ENCODE data around the gene ASAP2.

ASAP2 gene

DNA sequence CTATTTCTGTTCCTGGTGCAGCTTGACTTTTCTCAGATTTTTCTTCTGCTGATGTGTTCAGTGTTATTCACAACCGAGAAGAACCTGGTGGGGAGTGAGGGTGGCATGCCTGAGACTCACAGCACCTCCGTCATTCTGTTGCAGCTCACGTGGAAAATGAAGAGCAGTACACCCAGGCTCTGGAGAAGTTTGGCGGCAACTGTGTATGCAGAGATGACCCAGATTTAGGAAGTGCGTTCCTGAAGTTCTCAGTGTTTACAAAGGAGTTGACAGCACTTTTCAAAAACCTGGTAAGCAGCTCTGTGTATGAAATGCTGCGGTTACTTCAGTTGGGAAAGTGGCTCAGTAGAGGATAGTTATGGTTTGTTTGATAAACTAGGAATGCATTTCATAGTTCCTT, 90.5 kb downstream of the ASAP2 start:
- DNase-seq (ENCODE audit: low read depth in 2 of 2): no peak

DNA sequence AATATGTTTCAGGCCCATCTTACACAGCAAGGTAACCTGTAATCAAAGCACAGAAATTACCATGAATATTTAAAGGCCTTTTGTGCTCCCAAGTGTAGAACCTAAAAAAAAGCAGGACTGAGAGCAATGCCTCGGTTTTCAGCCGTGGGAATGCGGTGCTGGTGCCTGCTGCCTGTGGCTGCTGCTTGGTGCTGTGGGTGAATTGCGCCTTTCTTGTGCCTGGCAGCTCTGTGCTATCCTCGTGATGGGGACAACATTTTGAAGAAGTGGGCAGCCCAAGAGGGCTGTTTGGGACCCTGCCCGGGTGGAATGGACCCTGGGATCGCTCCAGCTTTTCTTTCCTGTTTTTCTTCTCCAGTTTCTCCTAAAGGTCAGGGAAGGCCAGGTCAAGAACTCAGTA, 91.2 kb downstream of the ASAP2 start:
- no peak for DNase-seq (ENCODE audit: low read depth in 2 of 2)

DNA sequence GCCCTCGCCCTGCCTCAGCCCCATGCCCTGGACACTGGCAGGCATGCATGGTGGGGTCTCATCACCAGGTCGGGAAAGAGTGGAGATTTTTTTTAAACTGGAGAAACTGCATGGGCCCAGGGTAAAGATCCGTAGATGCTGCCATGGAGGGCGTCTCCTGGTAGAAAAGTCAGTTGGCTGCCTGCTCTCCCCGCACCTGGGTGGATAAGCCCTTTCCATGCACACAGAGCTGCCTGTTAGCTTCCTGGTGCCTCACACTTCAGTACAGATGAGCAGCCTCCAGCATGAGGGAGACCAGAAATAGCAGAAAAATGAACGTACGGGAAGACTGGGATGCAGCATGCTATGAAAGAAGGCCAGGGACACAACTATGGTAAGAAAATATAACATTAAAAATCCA, 92.0 kb downstream of the ASAP2 start:
- no peak for DNase-seq (ENCODE audit: low read depth in 2 of 2)

DNA sequence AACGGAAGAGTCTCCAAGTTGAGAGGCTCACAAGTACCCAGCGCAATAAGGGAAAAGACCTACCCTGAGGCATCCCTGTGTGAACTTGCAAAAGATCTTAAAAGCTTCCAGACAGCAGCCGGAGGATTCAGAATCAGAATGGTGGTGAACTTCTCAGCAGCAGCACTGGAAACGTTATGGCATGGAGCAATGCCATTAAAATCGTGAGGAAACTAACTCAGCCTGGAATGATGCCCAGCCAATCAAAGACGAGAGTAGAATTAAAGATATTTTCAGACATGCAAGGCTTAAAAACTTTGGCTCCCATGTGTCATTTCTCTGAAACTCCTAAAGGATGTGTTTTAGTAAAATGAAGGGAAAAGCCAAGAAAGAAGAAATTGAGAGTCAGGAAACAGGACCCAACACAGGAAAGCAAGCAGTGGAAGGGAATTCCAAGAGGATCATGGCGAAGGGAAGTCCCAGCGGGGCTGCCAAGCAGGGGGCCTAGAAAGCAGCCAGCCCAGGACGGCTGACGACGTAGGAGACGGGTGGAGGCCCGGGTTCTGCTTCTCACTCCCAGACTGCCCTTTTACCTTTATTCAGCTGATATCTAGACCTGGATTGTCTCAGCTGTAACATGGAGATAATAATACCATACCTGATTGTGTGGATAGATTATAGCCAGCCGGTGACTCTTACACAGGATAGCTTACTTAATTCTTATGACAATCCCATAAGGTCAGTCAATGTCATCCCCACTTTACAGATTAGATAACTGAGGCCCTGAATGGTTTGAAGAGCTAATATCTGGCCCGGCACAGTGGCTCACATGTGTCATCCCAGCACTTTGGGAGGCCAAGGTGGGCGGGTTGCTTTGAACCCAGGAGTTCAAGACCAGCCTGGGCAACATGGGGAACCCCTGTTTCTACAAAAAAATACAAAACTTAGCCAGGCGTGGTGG, 92.8 kb downstream of the ASAP2 start:
- no peak for DNase-seq (ENCODE audit: low read depth in 2 of 2)

DNA sequence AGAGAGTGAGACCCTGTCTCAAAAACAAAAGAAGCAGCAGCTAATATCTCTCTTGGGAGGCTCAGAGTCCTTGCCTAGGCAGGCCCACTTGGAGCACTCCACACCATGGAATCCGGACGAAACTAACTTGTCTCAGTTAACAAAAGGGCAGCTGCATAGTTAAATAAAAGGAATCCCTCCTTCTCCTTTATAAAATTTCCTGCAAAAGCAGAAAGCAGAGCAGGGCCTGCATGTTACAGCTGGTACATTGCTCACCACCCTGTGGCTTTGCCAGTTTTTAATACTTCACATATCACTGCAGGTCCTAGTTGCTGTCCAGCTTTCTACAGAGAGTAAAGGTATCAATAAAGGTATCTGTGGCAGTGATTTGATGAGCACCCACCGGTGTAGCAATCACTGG, 93.6 kb downstream of the ASAP2 start:
- no peak for DNase-seq (ENCODE audit: low read depth in 2 of 2)

DNA sequence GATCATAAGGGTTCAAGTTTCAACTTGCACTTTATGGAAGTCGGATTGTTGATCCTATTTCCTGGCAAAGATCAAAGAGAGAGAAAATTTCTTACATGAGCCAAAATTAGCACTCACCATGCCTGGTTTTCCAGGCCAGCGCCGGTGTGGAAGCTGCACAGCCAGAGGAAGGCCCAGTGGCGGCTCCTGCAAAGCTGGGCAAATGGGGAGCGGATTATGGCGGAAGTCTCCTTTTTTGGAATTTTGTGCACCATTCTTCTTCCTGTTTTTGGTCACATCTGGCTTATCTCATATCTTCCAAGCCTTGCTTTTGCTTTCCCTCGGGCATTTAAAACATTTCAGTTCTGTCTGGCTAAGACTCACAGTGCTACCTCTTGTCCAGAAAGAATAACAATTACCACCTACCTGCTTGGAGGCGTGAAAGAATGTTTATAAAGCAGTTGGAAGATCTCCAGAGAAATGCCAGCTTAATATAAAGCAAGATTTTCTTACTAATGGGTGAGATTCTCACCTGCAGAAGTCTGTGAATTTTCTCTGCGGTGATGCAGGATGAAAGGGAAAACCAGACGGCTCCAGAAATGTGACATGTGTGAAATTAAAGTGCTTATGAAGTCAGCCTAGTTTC, 94.3 kb downstream of the ASAP2 start:
- DNase-seq (ENCODE audit: low read depth in 2 of 2): no peak

DNA sequence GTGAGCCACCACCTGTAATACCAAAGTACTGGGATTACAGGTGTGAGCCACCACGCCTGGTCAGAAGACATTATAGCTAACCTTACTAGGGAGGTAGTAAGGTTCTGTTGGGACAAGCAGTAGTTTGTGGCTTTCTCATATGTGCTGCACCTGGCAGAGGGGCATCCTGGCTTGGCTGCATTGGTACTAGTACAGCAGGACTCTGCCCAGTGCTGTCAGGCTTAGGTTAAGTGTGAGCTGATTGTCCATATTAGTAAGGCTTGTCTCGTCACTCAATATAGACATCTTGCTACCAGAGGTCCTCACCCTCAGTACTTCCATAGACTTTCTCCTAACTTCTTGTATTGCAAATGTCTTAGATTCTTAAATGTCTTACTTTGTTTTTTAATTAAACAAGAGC, 96.1 kb downstream of the ASAP2 start:
- no peak for DNase-seq (ENCODE audit: low read depth in 2 of 2)

DNA sequence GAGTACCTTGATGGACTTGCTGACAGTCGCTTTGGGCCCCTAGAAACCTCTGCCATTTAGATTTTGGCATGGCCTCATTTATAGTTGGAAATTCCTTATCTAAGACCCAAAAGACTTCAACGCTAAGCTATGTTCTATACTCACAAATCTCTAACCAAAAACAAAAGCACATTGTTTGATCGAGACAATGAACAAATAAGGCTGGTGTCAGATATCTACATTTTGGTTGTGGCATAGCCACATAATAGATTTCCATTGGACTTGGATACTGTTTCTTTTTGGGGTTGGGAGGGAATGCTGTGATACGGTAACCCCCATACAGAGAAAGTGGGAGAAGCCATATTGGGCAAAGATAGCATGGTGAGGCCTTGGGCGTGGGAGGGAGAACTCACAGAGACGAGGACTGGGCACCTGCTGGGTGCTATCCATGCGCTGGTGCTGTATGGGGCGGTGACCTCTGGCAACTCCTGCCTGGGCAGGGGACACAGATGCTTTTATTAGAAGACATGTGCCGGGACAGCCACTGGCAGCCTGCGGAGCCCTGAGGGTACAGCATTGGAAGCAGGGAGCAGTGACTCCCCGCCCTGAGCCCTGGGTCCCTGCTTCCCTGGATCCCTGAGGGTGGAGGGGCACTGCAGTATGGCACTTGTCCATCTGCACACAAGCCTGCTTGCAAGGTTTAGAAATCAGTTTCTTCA, 97.1 kb downstream of the ASAP2 start:
- DNase-seq (ENCODE audit: low read depth in 2 of 2): no peak

DNA sequence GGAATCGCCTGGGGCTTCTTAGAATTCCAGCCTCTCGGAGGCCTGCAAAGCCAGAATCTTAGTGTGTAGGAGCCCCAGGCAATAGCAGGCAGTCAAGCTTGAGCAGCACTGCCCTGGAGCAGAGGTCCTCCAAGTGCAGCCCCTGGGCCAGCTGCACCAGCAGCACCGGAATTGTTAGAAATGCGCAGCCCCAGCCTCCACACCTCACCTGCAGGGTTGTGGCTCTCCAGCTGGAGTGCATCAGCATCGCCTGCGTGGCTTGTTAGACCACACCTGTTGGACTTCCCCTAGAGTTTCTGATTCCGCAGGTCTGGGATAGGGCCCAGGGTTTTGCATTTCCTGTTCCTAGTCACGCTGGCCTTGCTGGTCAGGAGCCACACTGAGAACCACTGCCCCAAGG, 100.3 kb downstream of the ASAP2 start:
- no peak for DNase-seq (ENCODE audit: low read depth in 2 of 2)

DNA sequence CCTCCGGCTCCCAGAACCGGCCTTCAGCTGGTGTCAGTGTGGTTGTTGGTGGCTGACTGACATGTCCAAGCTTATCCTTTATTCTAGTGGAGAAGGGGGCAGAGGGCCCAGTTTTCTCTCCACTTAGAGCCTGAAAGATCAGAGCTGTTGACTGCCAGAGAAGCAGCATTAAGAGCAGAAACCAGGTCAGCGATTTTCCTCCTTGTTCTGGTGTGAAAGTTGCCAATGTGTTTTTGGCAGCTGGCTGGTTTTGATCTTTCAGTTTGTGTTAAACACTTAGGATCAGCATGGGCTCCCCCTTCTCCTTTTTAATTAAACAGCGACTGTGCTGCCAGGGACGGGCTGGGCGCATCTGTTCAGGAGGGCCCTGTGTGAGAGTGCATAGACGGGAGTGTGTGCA, 100.9 kb downstream of the ASAP2 start:
- no peak for DNase-seq (ENCODE audit: low read depth in 2 of 2)

DNA sequence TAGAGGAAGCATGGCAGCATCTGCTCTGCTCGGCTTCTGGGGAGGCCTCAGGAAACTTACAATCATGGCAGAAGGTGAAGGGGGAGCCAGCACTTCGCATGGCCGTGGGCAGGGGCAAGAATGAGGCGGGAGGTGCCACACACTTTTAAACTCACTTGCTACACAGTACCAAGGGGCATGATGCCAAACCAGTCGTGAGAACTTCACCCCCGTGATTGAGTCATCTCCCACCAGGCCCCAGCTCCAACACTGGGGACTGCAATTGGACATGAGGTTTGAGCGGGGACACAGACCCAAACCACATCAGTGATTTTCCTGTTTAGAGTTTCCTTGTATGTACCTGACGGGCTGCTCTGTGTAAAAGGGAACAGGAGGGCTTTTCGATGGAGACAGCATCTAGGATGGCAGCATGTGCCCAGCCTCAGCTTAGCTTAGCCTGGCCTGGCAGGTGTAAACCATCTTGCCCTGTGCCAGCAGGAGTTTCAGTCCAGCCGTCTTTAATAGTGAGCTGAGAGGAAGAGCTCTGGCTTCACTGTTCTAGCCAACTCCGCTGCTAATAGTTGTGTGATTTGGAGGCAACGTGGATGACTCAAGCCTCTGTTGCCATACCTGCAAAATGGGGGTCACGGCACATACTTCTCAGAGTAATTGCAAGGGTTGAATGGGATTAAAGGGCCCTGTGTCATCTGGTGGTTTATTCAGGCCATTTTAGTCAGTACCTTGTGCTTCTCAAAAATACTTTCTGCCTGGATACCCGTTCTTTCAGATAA, 101.8 kb downstream of the ASAP2 start:
- no peak for DNase-seq (ENCODE audit: low read depth in 2 of 2)

DNA sequence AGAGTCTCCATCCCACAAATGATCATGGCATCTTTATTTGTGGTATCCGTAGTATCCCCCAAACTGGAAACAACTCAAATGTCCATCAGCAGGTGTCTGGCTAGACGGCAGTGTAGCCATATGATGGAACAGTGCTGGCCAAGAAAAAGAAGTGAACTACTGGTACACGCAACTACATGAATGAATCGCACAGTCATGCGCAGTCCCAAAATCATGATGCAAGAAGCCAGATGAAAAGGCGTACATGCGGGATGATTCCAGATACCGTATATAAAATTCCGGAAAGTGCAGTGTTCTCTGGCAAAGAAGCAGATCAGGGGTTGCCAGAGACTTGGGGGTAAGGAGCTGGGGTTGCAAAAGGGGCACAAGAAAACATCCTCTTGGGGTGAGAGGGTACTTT, 102.5 kb downstream of the ASAP2 start:
- DNase-seq (ENCODE audit: low read depth in 2 of 2): no peak

DNA sequence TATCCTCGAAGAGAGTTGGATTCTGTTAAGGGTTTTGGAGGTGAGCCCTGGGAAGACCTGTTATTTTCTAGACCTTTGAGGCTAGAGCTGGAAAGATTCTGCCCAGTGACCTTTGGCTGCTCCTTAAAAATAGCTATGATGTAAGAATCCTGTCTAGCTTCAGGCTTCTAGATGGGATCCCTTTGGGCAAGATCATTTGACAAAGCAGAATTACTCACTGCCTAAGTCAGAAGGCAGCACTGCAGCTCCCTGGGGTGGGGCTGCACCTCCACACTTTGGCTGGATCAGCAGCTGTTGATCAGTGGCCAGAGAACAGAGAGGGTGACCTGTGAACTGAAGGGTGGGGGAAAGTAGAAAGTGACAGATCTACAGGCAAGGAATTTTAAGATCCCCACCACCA, 103.8 kb downstream of the ASAP2 start:
- DNase-seq (ENCODE audit: low read depth in 2 of 2): no peak

DNA sequence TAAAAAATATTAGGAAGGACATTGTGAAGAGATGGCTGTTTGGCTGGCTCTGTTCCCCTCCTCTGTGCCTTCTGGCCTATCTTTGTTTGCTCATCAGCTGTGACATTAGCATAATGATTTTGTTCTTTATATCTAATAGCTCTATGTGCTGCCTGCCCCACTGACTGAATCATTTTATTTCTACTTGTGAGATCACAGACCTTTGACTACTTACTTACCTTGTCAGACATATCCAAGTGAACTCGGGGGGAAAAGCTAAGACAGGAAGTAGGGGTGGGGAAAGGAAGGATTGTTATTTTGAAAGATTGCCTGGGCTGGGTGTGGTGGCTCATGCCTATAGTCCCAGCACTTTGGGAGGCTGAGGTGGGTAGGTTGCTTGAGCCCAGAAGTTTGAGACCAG, 104.2 kb downstream of the ASAP2 start:
- no peak for DNase-seq (ENCODE audit: low read depth in 2 of 2)

DNA sequence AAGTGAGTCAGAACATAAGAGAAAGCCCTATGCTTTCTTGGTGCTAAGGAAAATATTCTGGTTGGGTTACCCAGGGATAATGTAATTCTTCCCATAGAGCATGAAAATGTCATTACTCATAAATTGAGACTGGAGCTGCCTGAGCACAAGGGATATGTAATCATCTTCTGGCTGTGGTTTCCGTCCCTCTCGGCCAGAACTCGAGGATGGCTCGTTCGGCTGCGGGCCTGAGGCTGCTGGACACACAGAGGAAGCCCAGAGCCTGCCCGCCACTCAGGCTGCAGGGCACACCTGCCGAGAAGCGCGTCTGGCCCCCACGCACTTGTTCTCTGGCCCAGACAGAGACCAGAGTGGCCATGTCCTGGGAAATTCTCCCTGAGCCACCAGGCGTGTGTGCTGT, 104.9 kb downstream of the ASAP2 start:
- DNase-seq (ENCODE audit: low read depth in 2 of 2): no peak

DNA sequence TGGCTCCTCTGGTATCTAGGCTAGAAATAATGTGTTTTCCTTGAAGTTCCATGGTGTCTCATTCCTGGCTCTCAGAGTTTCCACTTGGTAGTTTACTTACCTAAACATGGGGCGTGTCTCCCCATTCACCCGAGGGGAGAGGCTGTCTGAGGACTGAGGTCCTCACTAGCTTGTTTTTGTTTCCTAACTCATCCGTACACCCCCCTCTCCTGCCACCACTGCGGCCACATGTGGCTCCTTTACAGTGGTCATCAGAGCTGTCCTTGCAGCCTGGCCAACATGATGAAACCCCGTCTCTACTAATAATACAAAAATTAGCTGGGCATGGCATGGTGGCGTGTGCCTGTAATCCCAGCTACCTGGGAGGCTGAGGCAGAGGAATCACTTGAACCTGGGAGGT, 106.0 kb downstream of the ASAP2 start:
- DNase-seq (ENCODE audit: low read depth in 2 of 2): no peak

DNA sequence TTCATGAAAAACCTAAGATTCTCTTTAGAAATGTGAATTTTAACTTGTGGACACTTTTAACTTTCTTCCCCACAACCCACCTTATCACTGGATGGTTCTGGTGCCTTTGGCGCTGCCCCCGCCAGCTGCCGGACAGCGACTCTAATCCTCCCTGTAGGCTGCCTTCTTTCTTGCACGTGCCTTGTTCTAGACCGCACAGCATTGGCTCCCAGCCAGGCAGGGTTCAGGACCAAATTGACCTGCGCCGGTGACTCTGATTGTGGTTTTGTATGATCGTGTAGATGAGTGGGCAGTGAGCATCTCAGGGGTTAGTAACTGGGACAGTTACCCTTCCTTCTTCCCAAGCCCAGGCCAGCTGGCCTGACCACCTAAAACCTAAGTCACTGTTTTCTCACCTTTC, 106.8 kb downstream of the ASAP2 start:
- DNase-seq (ENCODE audit: low read depth in 2 of 2): no peak

DNA sequence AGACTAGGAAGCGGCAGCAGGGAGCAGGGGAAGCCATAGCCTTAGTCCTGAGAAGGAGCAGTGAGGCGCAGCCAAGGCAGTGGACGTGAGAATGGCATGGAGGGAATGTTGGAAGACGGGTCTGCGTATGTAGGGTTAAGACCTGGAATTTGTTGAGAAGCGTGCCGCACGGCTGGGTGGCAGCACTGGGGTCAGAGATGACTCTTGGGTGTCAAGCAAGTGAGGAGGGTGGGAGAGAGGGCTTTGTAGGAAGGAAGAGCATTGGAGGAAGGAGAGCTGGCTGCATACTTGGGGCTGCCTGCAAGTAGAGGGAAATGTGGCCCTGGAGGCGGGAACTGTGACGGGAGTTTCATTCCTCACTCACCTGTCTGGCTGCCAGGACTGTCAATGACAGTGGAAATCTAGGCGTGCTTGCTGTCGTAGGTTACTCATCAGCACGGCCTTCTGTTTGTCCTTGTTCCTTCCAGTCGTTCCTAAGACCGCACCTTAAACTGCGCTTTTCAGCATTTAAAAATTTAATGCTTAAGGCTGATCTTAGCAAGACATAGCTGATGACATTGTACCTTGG, 108.8 kb downstream of the ASAP2 start:
- DNase-seq (ENCODE audit: low read depth in 2 of 2): no peak

DNA sequence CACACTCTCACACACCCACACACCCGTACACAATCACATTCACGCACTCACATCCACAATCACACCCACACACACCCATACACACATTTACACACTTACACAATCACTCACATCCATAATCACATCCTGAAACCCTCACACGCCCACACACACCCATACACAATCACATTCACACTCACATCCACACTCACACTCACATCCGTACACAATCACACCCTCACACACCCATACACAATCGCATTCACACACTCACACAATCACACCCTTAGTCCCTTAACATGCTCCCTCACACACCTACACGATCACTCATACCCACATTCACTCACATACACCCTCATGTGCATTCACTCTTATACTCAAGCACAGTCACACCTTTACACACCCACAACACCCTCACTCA, 110.9 kb downstream of the ASAP2 start:
- no peak for DNase-seq (ENCODE audit: low read depth in 2 of 2)

DNA sequence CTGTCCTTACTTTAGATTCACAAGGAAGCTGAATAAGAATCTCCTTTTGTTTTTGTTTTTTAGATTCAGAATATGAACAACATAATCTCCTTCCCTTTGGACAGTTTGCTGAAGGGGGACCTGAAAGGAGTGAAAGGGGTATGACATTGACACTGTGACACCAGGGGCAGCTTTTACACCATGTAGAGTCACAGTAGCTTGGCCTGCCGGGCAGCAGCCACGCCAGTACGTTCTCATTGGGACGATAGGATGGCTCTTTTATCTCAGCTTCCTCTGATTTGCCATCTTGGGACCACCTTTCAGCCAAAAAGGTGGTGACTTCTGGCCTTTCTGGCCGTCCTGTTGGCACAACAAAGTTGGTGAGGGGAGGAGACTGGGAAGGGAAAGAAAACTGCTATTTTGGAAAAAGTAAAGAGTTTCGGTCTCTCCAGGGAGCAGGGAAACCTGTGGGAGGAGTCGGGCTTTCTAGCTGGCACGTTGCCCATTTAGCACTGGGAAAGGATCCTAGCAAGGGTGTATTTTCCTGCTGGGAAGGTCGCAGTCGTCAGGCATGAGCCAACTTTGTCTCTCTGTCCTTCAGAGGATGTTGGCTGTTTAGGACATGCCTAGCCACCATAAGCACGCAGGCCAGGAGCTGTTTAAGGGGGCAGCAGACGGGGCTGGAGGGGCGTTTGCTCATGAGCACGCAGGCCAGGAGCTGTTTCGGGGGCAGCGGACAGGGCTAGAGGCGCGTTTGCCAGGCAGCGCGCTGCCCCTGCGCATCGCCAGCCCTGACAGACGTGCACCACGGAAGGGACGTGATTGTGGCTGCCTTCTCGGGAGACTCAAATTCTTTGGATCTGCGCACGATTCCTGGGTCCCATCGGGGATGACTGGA, 112.1 kb downstream of the ASAP2 start:
- DNase-seq (ENCODE audit: low read depth in 2 of 2): no peak

DNA sequence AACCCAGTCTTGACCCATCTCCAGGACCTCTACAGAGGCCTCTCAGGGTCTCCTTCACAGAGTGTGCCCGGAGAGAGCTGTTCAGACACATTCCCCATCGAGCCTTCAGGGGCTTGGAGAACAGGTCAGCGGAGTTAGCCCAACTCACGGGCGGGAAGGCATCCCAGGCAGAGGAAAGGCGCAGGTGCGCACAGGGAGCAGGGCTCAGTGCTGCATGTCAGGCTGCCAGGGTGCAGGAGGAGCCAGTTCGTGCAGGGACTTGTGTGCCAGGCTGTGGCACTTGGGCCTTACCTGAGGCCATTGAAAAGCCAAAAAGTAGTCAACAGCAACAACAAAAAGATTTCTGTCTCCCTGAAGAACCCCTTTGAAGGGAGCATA, 112.7 kb downstream of the ASAP2 start:
- DNase-seq (ENCODE audit: low read depth in 2 of 2): no peak
